Hindlimb muscle (tissue), 1 donor: ENCODE results near the gene TNS3. TPM values are rescaled to one million over a fixed set of nuclear protein-coding genes. Genes with fewer than 3 reads are reported as not detected.
A peak's percentile ranks its signal among the peaks of the same experiment; 100 is the strongest.
"Not testable (repeated sequence)": the region's sequence is repeated elsewhere in the genome, so short reads cannot be mapped to it uniquely, and the experiment has no call there.

ENCODE experiments used
- DNase-seq: peaks from one replicate; pipeline ENCODE4 v3.0.0-alpha.2; 2013
- polyA plus RNA-seq: library from polyadenylated mRNA; unstranded; fragments of 120-200 nt; gene quantifications from one replicate; pipeline ENCODE4 v1.2.1, GENCODE V29; 2013; ENCODE audit not compliant: insufficient read length

TNS3 gene
- polyA plus RNA-seq, 1 donor, result 24.9 TPM

GRCh38 chr7:47602272-47603004 lies 20.5 kb upstream of the TNS3 start:
- DNase-seq, result no peak

DNA sequence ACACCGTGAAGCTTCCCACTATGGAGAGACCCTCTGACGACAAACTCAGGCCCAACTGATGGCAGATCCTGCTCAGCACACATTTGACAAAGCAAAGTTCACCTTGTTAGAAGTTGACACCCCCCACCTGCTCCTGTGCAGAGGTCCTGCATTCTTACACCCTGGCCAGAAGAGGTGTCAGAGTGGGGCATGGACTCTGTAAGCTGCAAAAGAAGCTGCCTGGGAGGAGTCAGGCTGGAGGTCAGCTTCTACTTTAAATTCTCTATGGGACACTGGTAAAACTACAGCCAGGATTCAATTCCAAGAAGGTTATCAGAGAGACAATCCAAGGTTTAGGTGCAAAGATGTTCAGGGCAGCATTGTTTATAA lies 20.0 kb upstream of the TNS3 start:
- no peak for DNase-seq

DNA sequence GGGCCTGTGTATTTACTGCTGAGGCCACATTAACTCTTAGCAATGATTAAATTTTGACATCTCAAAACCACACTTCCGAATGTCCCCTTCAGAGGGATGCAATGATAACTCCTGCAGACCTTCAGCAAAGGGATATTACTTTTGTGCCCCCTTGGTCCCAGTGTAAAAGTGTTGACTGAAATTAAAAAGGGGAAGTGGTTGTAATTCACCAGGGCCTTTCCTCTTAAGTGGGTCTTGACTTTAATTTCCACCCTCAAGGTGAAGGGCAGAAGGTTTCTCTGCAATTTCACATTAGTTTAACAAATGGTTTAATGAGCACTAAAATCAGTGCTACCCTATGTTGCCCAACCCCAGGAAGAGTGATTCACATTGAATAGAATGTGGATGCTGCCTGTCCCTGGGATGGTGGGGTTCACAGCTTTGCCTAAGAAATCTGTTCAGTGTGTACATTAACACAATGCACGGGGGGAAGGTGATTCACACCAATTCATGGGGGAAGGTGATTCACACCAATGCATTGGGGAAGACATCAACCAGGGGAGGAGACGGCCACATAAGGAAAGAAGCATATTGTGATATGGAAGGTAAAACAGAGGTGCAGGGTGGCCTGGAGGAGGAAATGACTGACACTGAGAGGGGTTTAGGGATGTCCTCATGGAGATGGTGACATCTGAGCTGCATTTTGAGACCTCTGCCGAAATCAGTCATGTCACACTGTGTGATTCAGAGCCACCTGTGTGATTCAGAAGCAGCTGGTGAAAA lies 19.4 kb upstream of the TNS3 start:
- DNase-seq, result no peak

- DNase-seq, result no peak
Observed at GRCh38 chr7:47600199-47601118, 18.5 kb upstream of the TNS3 start.

DNA sequence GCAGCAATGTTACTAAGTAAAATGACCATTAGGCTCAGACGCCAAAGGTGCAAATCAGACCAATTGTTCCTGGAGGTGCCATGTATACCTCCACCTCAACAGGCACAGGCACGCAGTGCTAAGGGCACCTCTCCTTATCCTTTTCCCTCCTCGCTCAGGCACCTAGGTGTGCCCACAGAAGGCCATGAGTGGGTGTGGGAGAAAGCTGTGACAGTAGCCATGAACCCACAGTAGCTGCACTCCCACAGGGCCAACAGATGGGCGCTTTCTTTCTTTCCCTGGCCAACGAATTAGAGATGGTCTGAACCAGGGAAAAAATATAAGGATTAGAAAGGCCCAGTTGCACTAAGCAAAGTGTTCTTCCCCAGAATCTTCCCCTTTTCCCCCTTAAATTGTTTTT lies 15.5 kb upstream of the TNS3 start:
- no peak for DNase-seq

GRCh38 chr7:47596502-47597202 lies 14.7 kb upstream of the TNS3 start:
- DNase-seq, result no peak

- no peak for DNase-seq
Observed at GRCh38 chr7:47594406-47594805, 12.5 kb upstream of the TNS3 start.

DNA sequence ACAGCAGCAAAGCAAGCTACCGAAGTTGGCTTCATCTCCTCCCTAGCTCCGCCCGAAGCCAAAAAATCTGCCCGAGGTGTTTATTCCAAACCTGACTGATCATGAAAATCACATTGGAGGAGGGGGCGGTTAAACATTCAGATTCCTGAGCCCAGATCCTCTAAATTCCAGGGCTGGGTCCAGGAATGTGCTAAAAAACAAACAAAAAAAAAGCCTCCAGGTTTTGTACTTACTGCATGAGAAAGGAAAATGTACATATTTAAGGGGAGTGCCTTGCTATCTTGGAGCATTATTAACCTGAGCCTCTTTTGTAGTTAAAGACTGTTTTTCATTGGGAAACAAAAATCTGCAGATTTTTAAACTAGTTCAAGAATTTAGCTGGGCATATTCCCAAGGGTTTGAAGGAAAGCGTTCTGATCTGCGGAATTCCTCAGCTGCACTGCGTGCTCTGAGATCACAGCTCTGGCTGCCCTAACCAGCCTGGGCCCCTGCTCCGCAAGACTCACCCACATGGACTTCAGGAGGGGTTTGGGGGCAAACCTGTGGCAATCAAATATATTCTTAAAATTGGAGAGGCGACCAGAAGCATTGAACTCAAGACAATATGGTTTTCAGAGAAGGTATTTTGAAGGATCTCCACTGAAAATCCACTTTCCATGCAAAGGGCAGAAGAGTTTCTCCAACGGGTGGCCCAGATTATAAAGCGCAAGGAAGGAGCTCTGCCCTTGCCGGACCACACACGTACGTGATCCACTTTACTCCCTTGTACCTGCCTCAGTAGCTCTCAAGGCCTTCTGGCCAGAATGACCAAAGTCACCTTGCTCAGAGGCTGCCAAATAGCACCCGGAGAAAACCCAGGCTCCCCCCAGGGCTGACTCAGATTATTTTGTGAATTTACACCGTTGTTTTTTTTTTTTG lies 10.0 kb upstream of the TNS3 start:
- DNase-seq, result no peak

DNA sequence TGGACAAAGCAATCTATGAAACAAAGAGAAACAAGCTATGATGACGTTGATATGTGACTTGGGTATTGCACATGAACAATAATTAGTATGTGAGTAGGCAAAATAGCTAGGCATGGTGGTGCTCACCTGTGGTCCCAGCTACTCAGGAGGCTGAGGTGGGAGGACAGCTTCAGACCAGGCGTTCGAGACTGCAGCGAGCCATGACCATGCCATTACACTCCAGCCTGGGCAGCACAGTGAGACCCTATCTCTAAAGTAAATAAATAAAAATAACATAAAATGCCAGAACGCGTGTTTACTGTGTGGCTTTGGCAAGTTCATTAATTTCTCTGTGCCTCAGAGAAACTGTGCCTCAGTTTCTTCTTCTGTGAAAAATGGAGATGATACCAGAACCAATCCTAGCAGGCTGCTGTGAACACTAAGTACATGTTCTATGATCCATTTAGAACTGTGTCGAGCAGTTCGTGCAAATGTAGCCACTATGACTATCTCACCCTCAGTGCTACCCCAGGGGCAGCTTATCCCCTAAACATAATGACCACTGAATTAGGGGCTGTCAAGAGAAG lies 9.3 kb upstream of the TNS3 start:
- DNase-seq, result no peak

GRCh38 chr7:47590215-47590614 lies 8.3 kb upstream of the TNS3 start:
- not testable (repeated sequence) for DNase-seq

- DNase-seq, result no peak
Observed at GRCh38 chr7:47588704-47589225, 6.9 kb upstream of the TNS3 start.

- no peak for DNase-seq
Observed at GRCh38 chr7:47587976-47588375, 6.1 kb upstream of the TNS3 start.

GRCh38 chr7:47587351-47587750 lies 5.4 kb upstream of the TNS3 start:
- DNase-seq, result no peak

GRCh38 chr7:47586925-47587324 lies 5.0 kb upstream of the TNS3 start:
- no peak for DNase-seq

- DNase-seq, result not testable (repeated sequence)
Observed at GRCh38 chr7:47586161-47586670, 4.3 kb upstream of the TNS3 start.

- DNase-seq, result no peak
Observed at GRCh38 chr7:47584536-47584895, 2.6 kb upstream of the TNS3 start.

- DNase-seq, result no peak
Observed at GRCh38 chr7:47583739-47584535, 2.0 kb upstream of the TNS3 start.

DNA sequence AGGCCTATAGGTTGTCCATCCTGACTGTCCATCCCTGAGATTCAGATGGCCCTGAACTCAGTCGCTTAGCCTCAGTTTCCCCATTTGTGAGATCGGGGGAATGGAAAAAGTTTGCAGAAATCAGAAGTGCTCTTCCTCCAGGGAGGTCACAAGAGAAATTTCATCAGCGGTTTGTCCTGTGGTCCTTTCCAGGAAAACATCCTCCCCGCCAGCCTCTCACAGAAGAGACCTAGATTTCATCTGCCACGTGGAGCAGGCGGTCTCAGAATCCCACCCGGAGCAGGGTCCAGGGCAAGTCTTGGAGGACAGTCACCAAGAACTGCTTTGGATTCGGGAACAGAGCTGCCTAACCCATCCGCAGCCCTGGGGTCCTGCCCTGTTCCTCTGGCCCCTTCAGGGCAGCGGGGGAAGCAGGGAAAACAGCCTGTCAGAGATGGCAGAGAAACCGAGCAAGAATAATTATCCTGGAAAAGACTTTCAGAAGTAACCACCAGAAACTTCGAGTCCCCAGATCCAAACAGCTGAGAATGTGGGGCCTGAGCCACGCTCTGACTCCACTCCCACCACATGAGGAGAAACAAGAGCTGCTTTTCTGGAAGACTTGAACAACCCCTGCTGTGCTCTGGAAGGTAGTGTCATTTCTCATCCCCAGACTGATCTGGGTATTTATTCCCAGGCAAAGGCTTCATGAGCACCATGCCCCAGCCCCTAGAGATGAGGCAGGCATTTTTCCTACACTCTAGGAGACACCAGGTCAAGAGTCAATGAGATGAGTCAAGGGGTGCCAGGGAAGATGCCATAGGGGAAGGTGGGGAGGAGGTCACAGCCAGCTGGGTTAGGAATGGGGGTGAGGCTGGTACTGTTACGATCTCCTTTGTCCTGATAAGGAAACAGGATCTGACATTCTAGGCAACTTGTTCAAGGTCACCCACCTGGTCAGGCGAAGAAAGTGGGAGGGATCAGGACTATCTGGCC lies 1.1 kb upstream of the TNS3 start:
- DNase-seq, result peak; percentile 80

DNA sequence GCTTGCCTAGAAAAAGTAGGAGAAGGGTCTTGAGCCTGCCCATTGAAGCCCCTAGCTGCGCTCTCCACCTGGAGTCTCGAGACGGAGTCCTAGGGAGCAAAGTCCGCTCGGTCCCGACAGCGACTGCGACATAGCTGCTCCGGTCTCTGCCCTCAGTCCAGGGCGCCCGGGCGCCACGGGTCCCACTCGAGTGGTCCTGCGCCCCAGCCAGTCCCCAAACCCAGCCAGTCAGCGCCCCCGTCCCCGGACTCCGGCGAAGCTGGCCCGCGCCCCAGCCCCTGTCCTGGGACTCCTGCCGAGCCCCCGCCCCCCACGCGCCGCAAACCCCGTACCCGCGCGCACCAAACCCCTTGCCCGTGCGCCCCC lies 490 bp downstream of the TNS3 start:
- DNase-seq, result no peak
